ENCODE measurements around the gene NLRC4. TPM values are rescaled to one million over a fixed set of nuclear protein-coding genes. Genes with fewer than 3 reads are reported as not detected.
"Not testable (repeated sequence)": the region's sequence is repeated elsewhere in the genome, so short reads cannot be mapped to it uniquely, and the experiment has no call there.

Gene NLRC4
- total and polyA plus RNA-seq, 10 of the 15 experiments (the other 5 are each of a cell fraction or from before 2014, with no cell fraction given) = 0.01 to 0.58 (median 0.40) TPM

- CTCF ChIA-PET; H4K20me1 ChIP-seq (ENCODE audit: control insufficient read depth, insufficient read depth); ATAC-seq; intact Hi-C loops (cut with micrococcal nuclease; ENCODE audit: unreplicated experiment); H3K79me2 ChIP-seq (ENCODE audit: control insufficient read depth, insufficient read depth, low read length); H3K27ac ChIP-seq (ENCODE audit: control insufficient read depth, insufficient read depth); H3K4me3 ChIP-seq; H3K27me3 ChIP-seq (replicated peaks in 1 of 2; ENCODE audit: control insufficient read depth in 2 of 2, insufficient read depth in 2 of 2, low read length in 1 of 2); H3K9ac ChIP-seq (ENCODE audit: control insufficient read depth, insufficient read depth, low read length); H3K4me1 ChIP-seq (ENCODE audit: control insufficient read depth, insufficient read depth, low read length); POLR2A ChIA-PET; H3K9me3 ChIP-seq (replicated peaks; ENCODE audit: control insufficient read depth, insufficient read depth, low read length); BruUV-seq (replicated peaks); FAIRE-seq; RAD21 ChIA-PET (ENCODE audit: unreplicated experiment); in situ Hi-C loops (cut with MboI); SMC1A ChIA-PET (ENCODE audit: uncharacterized antibody, unreplicated experiment); H3K4me2 ChIP-seq (ENCODE audit: control insufficient read depth, insufficient read depth); H3K36me3 ChIP-seq (ENCODE audit: control insufficient read depth in 2 of 2, insufficient read depth in 2 of 2, low read length in 1 of 2); DNase-seq (ENCODE audit: low read depth, low spot score); H2AFZ ChIP-seq (ENCODE audit: control insufficient read depth, low read depth, low read length): not testable (repeated sequence)
- WGBS (ENCODE audit: insufficient coverage, insufficient replicate concordance, low lambda C conversion rate, missing lambda C conversion rate) = 100% methylated on average over 2 of the region's 26 CpGs
Observed at GRCh38 chr2:32293493-32293892, 28.8 kb upstream of the NLRC4 start.

DNA sequence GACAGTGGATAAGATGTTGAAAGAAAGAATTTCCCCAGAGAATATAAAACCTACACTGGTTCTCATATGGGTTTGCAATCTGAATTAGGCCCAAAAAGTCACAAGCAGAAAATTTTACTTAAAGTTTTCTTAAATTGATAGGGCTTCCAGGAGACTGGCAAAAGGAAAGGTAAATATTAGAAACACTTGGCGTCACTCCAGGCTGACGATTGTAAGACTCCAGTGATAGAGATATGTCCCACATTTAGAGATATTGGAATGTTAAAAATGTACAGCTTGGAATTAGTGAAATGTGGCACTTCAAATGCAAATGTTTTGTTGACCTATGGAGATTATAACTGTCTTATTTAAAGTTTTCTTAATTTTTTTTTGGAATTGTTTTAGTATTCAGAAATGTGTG lies 27.1 kb upstream of the NLRC4 start:
- H3K79me2 ChIP-seq (ENCODE audit: control insufficient read depth, insufficient read depth, low read length) = peaks cover 7% of the 10 kb centered on the region
- no peak overlapping the region for H3K27ac ChIP-seq (ENCODE audit: control insufficient read depth, insufficient read depth)
- H3K9me3 ChIP-seq (replicated peaks; ENCODE audit: control insufficient read depth, insufficient read depth, low read length) = no peaks in the 10 kb centered on the region
- ChIA-PET SMC1A (ENCODE audit: uncharacterized antibody, unreplicated experiment) (no interaction called here), CTCF (interaction anchor here (1.0 kb wide), 1 partner anchor 137 kb away, joined by 3 read pairs; no protein-coding TSS in a partner anchor), RAD21 (ENCODE audit: unreplicated experiment) (no interaction called here), POLR2A (no interaction called here)
- no peak for ATAC-seq
- no peak overlapping the region for H3K9ac ChIP-seq (ENCODE audit: control insufficient read depth, insufficient read depth, low read length)
- FAIRE-seq = no peak
- H3K4me3 ChIP-seq = no peak overlapping the region
- BruUV-seq (replicated peaks) = no TSS peak
- peaks cover 0 to 3% of the 10 kb centered on the region in 2 experiments; a peak in 2 of 4 replicates for H3K36me3 ChIP-seq (ENCODE audit: control insufficient read depth in 2 of 2, insufficient read depth in 2 of 2, low read length in 1 of 2)
- H3K27me3 ChIP-seq (replicated peaks in 1 of 2; ENCODE audit: control insufficient read depth in 2 of 2, insufficient read depth in 2 of 2, low read length in 1 of 2) = no peaks in the 10 kb centered on the region
- no peaks in the 10 kb centered on the region for H4K20me1 ChIP-seq (ENCODE audit: control insufficient read depth, insufficient read depth)
- no peaks in the 10 kb centered on the region for H3K4me1 ChIP-seq (ENCODE audit: control insufficient read depth, insufficient read depth, low read length)
- intact Hi-C loops (cut with micrococcal nuclease; ENCODE audit: unreplicated experiment) (no loop called here), in situ Hi-C loops (cut with MboI) (no loop called here)
- WGBS (ENCODE audit: insufficient coverage, insufficient replicate concordance, low lambda C conversion rate, missing lambda C conversion rate) = 100% methylated on average over 2 of the region's 2 CpGs
- no peak overlapping the region for H3K4me2 ChIP-seq (ENCODE audit: control insufficient read depth, insufficient read depth)
- H2AFZ ChIP-seq (ENCODE audit: control insufficient read depth, low read depth, low read length) = no peak overlapping the region
- TF ChIP-seq, protein P1, sequence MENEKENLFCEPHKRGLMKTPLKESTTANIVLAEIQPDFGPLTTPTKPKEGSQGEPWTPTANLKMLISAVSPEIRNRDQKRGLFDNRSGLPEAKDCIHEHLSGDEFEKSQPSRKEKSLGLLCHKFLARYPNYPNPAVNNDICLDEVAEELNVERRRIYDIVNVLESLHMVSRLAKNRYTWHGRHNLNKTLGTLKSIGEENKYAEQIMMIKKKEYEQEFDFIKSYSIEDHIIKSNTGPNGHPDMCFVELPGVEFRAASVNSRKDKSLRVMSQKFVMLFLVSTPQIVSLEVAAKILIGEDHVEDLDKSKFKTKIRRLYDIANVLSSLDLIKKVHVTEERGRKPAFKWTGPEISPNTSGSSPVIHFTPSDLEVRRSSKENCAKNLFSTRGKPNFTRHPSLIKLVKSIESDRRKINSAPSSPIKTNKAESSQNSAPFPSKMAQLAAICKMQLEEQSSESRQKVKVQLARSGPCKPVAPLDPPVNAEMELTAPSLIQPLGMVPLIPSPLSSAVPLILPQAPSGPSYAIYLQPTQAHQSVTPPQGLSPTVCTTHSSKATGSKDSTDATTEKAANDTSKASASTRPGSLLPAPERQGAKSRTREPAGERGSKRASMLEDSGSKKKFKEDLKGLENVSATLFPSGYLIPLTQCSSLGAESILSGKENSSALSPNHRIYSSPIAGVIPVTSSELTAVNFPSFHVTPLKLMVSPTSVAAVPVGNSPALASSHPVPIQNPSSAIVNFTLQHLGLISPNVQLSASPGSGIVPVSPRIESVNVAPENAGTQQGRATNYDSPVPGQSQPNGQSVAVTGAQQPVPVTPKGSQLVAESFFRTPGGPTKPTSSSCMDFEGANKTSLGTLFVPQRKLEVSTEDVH (IDR thresholded peaks at IDR 0.05; ENCODE audit: low read depth, partially characterized antibody) = no peak
- TF ChIP-seq GATAD2B (conservative IDR thresholded peaks at IDR 0.05; ENCODE audit: low read depth) = no peak
- TF ChIP-seq HDGF (IDR thresholded peaks at IDR 0.05) = no peak
- TF ChIP-seq MYC (IDR thresholded peaks at IDR 0.05; ENCODE audit: insufficient read depth, insufficient read length, insufficient replicate concordance, low read length, severe bottlenecking) = no peak
- no peak for TF ChIP-seq NRF1 (conservative IDR thresholded peaks at IDR 0.05; ENCODE audit: low read depth, low read length)
- TF ChIP-seq BRCA1 (IDR thresholded peaks at IDR 0.05; ENCODE audit: low read depth, low read length) = no peak
- TF ChIP-seq PBX3 (IDR thresholded peaks at IDR 0.05; ENCODE audit: insufficient replicate concordance, low read depth, low read length) = no peak
- no peak for TF ChIP-seq SREBF1 (IDR thresholded peaks at IDR 0.05; ENCODE audit: low read length)
- no peak for TF ChIP-seq TBL1XR1 (IDR thresholded peaks at IDR 0.05; ENCODE audit: low read depth, low read length)
- no peak for TF ChIP-seq JUND (IDR thresholded peaks at IDR 0.05; ENCODE audit: low read depth, low read length)
- TF ChIP-seq ZNF24 (IDR thresholded peaks at IDR 0.05) = no peak
- TF ChIP-seq SPI1 (IDR thresholded peaks at IDR 0.05; ENCODE audit: borderline replicate concordance, insufficient read depth, low read depth, low read length) = no peak
- DNase-seq (ENCODE audit: low read depth, low spot score) = no peak
